ENCODE measurements around the gene DGKH.

Gene DGKH

DNA sequence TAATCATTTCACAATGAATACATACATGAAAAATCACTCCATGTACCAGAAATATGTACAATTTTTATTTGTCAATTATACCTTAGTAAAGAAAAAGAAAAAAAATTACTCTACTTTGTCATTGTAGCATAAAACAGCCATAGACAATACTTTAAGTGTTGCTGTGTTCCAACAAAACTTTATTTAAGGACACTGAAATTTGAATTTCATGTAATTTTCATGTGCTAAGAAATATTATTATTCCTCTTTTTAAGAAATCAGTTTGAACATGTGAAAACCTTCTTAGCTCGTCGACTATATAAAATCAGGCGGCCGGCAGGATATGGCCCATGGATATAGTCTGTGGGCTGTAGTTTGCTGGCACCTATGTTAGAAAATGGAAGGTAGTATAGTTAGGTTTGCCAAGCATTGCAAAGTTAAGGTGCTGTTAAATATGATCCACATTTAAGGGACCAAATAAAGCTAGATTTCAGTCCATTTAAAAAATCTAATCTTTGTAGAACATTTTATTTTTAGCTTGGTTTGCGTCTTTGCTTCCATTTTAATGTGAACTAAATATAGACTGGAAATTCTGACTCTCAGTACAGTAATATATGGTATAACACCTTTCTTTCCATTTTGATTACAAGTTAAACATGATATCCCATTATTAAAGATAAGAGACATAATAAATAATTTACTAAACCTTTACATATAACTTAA, 6.5 kb downstream of the DGKH start:
- H3K36me3 ChIP-seq (ENCODE audit: low read depth), result peaks cover 32% of the 10 kb centered on the region
- H3K9me3 ChIP-seq (ENCODE audit: severe bottlenecking), result no peaks in the 10 kb centered on the region
- DNase-seq (ENCODE audit: low spot score) (no peak), ATAC-seq (ENCODE audit: low read depth) (no peak)
- no peaks in the 10 kb centered on the region for H3K27me3 ChIP-seq (ENCODE audit: insufficient read depth, poor library complexity, severe bottlenecking)
- H3K27ac ChIP-seq (ENCODE audit: poor library complexity, severe bottlenecking), result no peak overlapping the region
- no peaks in the 10 kb centered on the region for H3K4me1 ChIP-seq (ENCODE audit: insufficient read depth, poor library complexity, severe bottlenecking)
- TF ChIP-seq, protein P1, sequence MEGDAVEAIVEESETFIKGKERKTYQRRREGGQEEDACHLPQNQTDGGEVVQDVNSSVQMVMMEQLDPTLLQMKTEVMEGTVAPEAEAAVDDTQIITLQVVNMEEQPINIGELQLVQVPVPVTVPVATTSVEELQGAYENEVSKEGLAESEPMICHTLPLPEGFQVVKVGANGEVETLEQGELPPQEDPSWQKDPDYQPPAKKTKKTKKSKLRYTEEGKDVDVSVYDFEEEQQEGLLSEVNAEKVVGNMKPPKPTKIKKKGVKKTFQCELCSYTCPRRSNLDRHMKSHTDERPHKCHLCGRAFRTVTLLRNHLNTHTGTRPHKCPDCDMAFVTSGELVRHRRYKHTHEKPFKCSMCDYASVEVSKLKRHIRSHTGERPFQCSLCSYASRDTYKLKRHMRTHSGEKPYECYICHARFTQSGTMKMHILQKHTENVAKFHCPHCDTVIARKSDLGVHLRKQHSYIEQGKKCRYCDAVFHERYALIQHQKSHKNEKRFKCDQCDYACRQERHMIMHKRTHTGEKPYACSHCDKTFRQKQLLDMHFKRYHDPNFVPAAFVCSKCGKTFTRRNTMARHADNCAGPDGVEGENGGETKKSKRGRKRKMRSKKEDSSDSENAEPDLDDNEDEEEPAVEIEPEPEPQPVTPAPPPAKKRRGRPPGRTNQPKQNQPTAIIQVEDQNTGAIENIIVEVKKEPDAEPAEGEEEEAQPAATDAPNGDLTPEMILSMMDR (IDR thresholded peaks at IDR 0.05; ENCODE audit: poor library complexity, severe bottlenecking), result no peak
- no peak overlapping the region for H3K4me3 ChIP-seq (ENCODE audit: severe bottlenecking)

DNA sequence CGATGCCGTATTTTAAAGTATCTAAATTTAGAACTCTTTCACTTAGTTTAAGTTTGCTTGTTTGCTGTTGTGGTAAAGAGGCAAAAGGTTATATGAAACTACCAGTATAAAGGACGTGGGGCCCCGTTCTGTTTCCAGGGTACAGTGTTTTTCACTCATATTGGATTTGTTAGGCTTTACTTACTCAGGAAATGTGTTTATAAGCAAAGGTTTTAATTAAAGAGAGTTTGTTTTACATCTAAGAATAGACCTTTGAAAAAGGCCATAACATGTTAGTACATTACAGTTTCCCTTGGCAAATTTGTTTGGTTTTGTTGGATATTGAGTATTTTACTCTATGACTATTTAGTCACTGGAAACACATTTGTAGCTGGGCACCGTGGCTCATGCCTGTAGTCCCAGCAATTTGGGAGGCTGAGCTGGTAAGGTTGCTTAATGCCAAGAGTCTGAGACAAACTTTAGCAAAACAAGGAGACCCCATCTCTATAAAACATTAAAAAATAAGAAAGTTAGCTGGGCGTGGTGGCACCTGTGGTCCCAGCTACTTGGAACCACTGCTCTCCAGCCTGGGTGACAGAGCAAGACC, 7.1 kb downstream of the DGKH start:
- Histone ChIP-seq H3K4me3 (ENCODE audit: severe bottlenecking) (no peak overlapping the region), H3K4me1 (ENCODE audit: insufficient read depth, poor library complexity, severe bottlenecking) (no peaks in the 10 kb centered on the region)
- no peak for ATAC-seq (ENCODE audit: low read depth)

DNA sequence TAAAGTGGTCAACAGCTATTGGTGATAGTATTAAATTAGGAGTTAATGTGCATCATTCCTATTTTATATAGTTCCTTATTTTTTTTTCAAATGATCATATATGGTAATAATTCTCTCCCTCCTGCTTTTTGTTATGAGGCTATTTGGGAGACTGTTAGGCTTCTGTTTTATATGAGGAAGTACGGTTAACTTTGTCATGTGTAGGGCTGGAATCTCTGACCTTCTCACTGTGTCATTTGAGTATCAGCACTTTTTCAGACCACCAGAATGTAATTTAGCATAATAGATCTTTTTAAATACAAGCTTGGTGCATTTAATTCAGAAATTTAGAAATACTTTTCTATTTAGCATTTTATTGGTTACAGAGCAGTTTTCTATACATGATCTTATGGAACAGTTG, 7.7 kb downstream of the DGKH start:
- TF ChIP-seq, protein P1 (IDR thresholded peaks at IDR 0.05; ENCODE audit: poor library complexity, severe bottlenecking), result no peak
- no peaks in the 10 kb centered on the region for H3K4me1 ChIP-seq (ENCODE audit: insufficient read depth, poor library complexity, severe bottlenecking)
- no peak for DNase-seq (ENCODE audit: low spot score)

More for the DNA sequence above, 7.1 kb downstream of the DGKH start:
- H3K9me3 ChIP-seq (ENCODE audit: severe bottlenecking), result no peaks in the 10 kb centered on the region
- no peak for DNase-seq (ENCODE audit: low spot score)
- TF ChIP-seq, protein P1 (IDR thresholded peaks at IDR 0.05; ENCODE audit: poor library complexity, severe bottlenecking), result no peak
- H3K36me3 ChIP-seq (ENCODE audit: low read depth), result peaks cover 29% of the 10 kb centered on the region
- H3K27me3 ChIP-seq (ENCODE audit: insufficient read depth, poor library complexity, severe bottlenecking), result no peaks in the 10 kb centered on the region
- no peak overlapping the region for H3K27ac ChIP-seq (ENCODE audit: poor library complexity, severe bottlenecking)

DNA sequence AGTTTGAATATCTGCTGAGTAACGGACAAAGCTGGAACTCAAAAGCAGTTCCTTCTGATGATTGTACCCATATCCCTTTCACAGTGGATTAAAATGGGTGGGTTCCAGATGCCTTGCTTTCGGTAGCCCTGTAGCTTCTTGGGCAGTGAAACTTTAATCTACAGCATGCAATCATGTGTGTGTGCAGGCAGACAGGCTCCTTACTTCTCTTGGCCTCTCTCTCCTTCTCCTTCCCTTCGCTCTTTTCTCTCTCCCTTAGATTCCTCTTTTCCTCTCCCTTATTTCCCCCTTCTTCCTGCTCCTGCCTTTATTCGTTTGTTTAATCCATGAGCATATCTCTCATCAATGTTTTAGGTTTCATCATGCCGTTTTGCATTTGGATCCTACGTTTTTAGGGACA, 8.1 kb downstream of the DGKH start:
- no peak overlapping the region for H3K4me3 ChIP-seq (ENCODE audit: severe bottlenecking)
- DNase-seq (ENCODE audit: low spot score) (no peak), ATAC-seq (ENCODE audit: low read depth) (no peak)
- H3K9me3 ChIP-seq (ENCODE audit: severe bottlenecking), result no peaks in the 10 kb centered on the region
- peaks cover 2% of the 10 kb centered on the region for H3K4me1 ChIP-seq (ENCODE audit: insufficient read depth, poor library complexity, severe bottlenecking)
- TF ChIP-seq, protein P1 (IDR thresholded peaks at IDR 0.05; ENCODE audit: poor library complexity, severe bottlenecking), result no peak
- H3K27me3 ChIP-seq (ENCODE audit: insufficient read depth, poor library complexity, severe bottlenecking), result no peaks in the 10 kb centered on the region
- peaks cover 23% of the 10 kb centered on the region for H3K36me3 ChIP-seq (ENCODE audit: low read depth)
- H3K27ac ChIP-seq (ENCODE audit: poor library complexity, severe bottlenecking), result no peak overlapping the region

More for the DNA sequence above, 7.7 kb downstream of the DGKH start:
- no peak for ATAC-seq (ENCODE audit: low read depth)
- H3K4me3 ChIP-seq (ENCODE audit: severe bottlenecking), result no peak overlapping the region
- peaks cover 24% of the 10 kb centered on the region for H3K36me3 ChIP-seq (ENCODE audit: low read depth)
- H3K27ac ChIP-seq (ENCODE audit: poor library complexity, severe bottlenecking), result no peak overlapping the region
- no peaks in the 10 kb centered on the region for H3K27me3 ChIP-seq (ENCODE audit: insufficient read depth, poor library complexity, severe bottlenecking)
- H3K9me3 ChIP-seq (ENCODE audit: severe bottlenecking), result no peaks in the 10 kb centered on the region

Measured in RWPE2 (cell line).